ENCODE data around the gene STK26. TPM values are rescaled to one million over a fixed set of nuclear protein-coding genes. Genes with fewer than 3 reads are reported as not detected.

STK26 gene
- 10.6 TPM for total RNA-seq
- long read RNA-seq, partial matches to known transcripts = 1 of 9 reads
- long read RNA-seq, other reads (novel, unspliced or antisense) = 2 of 9 reads

GRCh38 chrX:132022967-132023895 lies at the start of gene STK26:
Gene STK26 (plus strand): TSS chrX:132023302. CDS start chrX:132023618, 316 bp downstream.
- peak; percentile 83 for DNase-seq
- peaks cover 5% of the 10 kb centered on the region for H3K4me1 ChIP-seq
- ATAC-seq = peak; percentile 96 to 97
- intact Hi-C loops (cut with DNase I) = no loop called here
- H3K27me3 ChIP-seq (ENCODE audit: low read depth) = no peaks in the 10 kb centered on the region
- TF ChIP-seq, protein P1, sequence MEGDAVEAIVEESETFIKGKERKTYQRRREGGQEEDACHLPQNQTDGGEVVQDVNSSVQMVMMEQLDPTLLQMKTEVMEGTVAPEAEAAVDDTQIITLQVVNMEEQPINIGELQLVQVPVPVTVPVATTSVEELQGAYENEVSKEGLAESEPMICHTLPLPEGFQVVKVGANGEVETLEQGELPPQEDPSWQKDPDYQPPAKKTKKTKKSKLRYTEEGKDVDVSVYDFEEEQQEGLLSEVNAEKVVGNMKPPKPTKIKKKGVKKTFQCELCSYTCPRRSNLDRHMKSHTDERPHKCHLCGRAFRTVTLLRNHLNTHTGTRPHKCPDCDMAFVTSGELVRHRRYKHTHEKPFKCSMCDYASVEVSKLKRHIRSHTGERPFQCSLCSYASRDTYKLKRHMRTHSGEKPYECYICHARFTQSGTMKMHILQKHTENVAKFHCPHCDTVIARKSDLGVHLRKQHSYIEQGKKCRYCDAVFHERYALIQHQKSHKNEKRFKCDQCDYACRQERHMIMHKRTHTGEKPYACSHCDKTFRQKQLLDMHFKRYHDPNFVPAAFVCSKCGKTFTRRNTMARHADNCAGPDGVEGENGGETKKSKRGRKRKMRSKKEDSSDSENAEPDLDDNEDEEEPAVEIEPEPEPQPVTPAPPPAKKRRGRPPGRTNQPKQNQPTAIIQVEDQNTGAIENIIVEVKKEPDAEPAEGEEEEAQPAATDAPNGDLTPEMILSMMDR (IDR thresholded peaks at IDR 0.05) = no peak
- no peaks in the 10 kb centered on the region for H3K36me3 ChIP-seq
- no peaks in the 10 kb centered on the region for H3K9me3 ChIP-seq
- peak within 1 kb of the TSS; percentile 84 for H3K27ac ChIP-seq
- H3K4me3 ChIP-seq = peak within 1 kb of the TSS; percentile 64

- DNase-seq (no peak), ATAC-seq (no peak)
- H3K27ac ChIP-seq = no peak overlapping the region
- no peaks in the 10 kb centered on the region for H3K36me3 ChIP-seq
- H3K27me3 ChIP-seq (ENCODE audit: low read depth) = no peaks in the 10 kb centered on the region
- no peaks in the 10 kb centered on the region for H3K9me3 ChIP-seq
- no peaks in the 10 kb centered on the region for H3K4me1 ChIP-seq
- no peak overlapping the region for H3K4me3 ChIP-seq
- intact Hi-C loops (cut with DNase I) = no loop called here
- TF ChIP-seq, protein P1 (IDR thresholded peaks at IDR 0.05) = no peak
Measured at GRCh38 chrX:131975851-131976250, 47.3 kb upstream of the STK26 start.

GRCh38 chrX:131977619-131978018 lies 45.5 kb upstream of the STK26 start:
- Histone ChIP-seq H3K4me1 (no peaks in the 10 kb centered on the region), H3K27ac (no peak overlapping the region), H3K4me3 (no peak overlapping the region), H3K36me3 (no peaks in the 10 kb centered on the region), H3K9me3 (no peaks in the 10 kb centered on the region), H3K27me3 (ENCODE audit: low read depth) (no peaks in the 10 kb centered on the region)
- ATAC-seq (no peak), DNase-seq (no peak)
- intact Hi-C loops (cut with DNase I) = no loop called here
- TF ChIP-seq, protein P1 (IDR thresholded peaks at IDR 0.05) = no peak

DNA sequence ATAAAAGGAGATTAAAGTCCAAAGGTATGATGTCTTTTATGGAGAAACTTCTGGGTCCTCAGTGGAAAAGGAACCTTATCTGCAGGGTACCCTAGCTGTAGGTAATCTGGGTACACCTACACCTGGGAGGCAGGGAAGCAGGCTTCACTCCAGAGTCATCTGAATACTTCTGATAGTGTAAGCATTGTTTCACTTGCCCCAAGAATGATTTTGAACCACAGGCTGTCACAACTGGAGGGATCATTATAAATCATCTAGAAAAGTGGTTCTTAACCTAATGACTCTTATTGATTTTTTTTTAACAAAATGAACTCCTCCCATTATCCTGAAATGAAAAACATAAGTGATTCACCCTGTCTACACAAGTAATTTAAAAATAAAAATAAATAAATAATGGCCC lies 44.0 kb upstream of the STK26 start:
- TF ChIP-seq, protein P1 (IDR thresholded peaks at IDR 0.05) = no peak
- H3K9me3 ChIP-seq = no peaks in the 10 kb centered on the region
- DNase-seq (no peak), ATAC-seq (no peak)
- H3K27ac ChIP-seq = no peak overlapping the region
- no peaks in the 10 kb centered on the region for H3K36me3 ChIP-seq
- H3K4me1 ChIP-seq = no peaks in the 10 kb centered on the region
- no peaks in the 10 kb centered on the region for H3K27me3 ChIP-seq (ENCODE audit: low read depth)
- H3K4me3 ChIP-seq = no peak overlapping the region
- intact Hi-C loops (cut with DNase I) = no loop called here

GRCh38 chrX:131985526-131986049 lies 37.5 kb upstream of the STK26 start:
- H3K27ac ChIP-seq = no peak overlapping the region
- H3K36me3 ChIP-seq = no peaks in the 10 kb centered on the region
- intact Hi-C loops (cut with DNase I) = no loop called here
- ATAC-seq (no peak), DNase-seq (no peak)
- H3K9me3 ChIP-seq = no peaks in the 10 kb centered on the region
- no peak overlapping the region for H3K4me3 ChIP-seq
- H3K27me3 ChIP-seq (ENCODE audit: low read depth) = no peaks in the 10 kb centered on the region
- TF ChIP-seq, protein P1 (IDR thresholded peaks at IDR 0.05) = no peak
- H3K4me1 ChIP-seq = no peaks in the 10 kb centered on the region
